GOT3 (cell line): Measurements from ENCODE around the gene LIPC.

Experiments used
- DNase-seq: peaks from one replicate; lab custom pipeline; 2025; ENCODE audit warnings: mixed read lengths; lab: John Stamatoyannopoulos, UW

Gene LIPC

DNA sequence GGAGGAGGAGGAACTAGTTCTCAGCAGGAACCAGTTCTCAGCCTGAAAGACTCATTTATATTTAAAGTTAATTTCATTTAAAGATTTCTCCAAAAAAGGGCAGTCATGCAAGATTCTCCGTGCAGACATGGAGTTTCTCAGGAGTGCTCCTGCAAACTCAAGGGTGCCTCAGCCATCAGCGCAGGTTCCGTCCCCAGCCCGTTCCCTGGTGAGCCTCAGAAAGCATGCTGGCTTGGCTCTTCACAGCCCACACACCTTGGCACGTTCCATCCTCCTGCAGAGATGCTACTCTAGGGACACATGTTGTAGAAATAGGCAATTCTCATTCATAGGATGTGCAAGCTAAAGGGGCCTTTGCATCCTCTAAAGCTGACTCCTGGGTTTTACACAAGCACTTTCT lies 123.0 kb downstream of the LIPC start:
- DNase-seq = no peak

DNA sequence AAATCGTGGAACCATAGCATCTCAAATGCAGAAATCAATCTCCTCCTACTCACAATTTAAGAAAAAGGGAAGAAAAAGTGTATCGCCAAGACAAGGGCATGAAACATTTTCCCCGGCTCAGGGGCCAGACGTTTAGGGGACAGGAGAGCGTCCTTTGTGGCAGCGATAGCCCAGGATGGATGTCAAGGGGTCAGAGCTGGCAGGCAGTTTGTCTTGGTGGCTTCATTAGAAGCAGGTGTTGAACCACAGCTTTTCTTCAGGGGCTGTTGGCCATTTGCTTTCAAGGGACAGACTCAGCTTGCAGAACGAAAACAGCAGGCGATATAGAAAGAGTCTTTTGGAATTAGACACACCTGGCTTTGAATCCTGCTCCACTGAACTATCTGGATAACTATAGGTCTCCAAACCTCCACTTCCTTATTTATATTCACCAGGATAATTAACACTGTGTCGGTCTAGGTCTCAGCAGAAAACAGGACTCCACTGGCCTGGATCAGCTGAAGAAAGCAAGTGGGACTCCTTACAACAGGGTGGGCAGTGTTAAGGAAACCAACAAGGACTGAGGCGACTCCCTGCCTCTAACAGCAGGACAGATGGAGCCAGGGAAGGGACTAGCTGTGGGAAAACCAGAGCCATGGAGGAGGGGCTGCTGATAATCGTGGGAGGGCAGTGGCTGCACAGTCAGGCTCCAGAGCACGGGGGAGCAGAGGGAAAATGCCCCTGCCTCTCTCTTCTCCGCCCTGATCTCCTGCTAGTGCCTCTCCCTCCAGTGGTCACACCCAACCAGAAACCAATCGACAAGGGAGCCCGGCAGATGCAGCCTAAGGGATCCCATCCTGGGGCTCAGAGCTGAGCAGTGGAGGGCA lies 123.6 kb downstream of the LIPC start:
- no peak for DNase-seq

DNA sequence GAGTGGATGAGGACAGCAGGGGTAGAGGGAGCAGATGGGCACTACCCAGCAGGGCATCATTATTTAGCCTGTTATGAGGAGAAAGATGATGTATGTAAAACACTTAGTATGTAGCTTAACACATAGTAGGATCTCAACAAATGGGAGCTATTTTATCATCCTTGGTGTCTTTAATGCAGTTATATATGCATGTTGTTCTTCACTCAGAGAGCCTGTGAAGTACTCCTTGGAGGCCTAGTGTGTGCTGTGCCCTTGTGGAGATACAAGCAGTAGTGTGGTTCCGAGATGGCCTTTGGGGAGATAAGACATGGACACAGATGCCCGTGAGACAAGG lies 124.2 kb downstream of the LIPC start:
- no peak for DNase-seq

DNA sequence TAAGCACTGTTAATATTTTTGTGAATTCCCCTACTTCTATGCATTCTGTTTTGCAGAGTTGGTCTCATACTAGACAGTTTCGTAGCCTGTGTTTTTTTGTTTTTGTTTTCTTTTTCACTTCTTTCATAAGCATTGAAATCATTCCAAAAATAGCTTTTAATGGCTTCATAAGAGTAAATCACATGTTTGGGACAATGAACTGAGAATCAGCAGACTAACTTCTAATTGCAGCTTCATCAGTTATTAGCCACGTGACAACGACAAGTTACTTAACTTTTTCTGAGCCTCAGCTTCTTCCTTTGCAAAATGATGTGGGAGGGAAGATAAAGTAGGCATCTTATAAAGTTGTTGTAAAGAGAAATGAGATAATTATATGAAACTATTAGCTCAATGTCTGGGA lies 124.8 kb downstream of the LIPC start:
- DNase-seq = no peak

DNA sequence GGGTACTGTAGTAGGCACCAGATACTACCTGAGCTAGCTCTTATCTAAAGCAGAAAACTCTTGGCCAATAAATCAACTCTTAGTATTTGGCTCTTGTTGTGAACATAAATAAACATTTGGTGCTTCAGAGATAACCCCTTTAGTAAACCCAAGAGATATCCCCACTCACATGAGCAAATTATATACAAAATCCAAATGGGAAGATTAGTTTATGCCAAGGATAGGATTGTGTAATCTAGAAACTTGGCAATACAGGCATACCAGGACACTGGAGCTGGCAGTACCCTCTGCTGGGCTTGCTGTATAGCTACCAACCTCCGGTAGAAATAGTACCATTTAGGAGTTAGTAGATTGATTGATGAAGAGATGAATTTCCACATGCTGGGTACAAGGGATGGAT lies 127.0 kb downstream of the LIPC start:
- no peak for DNase-seq

DNA sequence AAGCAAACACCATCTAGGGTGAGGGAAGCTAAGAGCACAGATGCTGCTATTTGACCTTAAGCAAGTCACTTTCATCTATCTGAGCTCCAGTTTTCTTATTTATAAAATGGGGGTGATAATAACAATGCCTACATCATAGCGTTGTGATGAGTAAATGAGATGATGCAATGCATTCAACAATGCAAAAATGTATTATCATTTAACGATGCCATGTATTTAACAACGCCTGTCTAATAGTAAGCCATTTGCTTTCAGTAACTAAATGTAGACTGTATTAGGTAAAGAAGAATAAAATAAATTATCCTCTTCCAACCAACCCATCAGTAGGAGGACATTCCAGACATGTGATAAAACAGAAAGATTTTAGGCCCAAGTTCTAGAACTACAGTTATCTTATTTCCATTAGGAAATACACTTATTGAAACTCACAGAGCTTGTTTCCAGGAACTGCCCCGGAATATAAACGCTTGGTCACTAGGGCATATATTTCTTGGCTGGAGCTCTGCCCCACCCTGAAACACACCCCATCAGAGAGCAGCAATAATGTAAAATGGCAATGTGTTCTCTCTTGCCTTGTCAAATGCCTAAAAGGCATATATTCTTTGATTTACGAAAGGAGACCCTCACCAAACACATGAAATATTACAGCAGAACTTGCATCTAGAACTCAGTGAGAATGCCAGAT lies 128.3 kb downstream of the LIPC start:
- no peak for DNase-seq

DNA sequence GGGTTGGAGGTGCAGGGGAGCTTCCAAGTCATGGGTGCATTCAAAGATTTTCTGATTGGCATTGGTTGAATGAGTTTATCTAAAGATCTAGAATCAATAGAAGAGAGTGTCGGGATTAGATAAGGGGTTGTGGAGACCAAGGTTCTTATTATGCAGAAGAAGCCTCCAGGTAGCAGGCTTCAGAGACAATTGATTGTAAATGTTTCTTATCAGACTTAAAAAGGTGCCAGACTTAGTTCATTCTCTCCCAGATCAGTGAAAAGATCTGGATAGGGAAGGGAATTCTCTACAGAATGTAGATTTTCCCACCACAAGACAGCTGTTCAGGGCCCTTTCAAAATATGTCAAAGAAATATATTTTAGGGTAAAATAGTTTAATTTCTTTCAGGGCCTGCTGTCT lies 129.5 kb downstream of the LIPC start:
- DNase-seq = no peak

DNA sequence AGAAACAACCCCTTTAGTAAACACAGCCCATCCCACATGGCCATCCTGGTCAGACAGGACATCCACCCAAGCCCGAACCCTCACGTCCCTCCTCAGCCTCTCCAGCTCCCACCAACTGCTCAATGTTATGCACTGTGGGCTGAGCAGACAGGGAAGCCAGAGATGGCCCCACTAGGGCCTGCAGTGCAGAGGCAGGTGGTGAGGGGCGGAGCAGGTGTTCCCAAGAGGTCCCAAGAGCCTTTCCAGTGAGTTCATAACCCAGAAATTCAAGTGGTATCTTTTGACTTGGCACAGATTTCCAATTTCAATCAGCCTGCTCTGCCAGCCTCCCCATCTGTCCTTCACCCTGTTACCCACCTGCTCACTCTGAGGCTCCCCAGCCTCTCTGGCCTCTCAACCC lies 130.3 kb downstream of the LIPC start:
- DNase-seq = no peak

DNA sequence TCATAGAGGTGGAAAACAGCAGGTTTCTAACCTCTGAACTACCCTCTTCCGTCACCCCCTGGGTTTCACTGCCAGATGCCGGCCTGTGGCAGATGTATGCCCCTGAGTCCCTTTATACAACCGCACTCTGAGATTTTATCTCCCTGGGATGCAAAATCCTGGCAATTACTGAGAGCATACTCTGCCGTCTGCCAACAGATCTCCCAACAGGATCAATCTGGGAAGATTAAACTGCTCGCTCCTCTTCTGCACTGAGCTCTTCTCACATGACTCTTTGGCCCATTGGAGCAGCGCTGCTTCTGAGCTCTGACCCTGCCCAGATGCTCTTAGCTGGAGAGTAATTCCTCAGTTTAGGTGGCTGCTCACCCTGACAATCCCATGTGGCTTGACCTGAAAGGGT lies 133.2 kb downstream of the LIPC start:
- DNase-seq = no peak

DNA sequence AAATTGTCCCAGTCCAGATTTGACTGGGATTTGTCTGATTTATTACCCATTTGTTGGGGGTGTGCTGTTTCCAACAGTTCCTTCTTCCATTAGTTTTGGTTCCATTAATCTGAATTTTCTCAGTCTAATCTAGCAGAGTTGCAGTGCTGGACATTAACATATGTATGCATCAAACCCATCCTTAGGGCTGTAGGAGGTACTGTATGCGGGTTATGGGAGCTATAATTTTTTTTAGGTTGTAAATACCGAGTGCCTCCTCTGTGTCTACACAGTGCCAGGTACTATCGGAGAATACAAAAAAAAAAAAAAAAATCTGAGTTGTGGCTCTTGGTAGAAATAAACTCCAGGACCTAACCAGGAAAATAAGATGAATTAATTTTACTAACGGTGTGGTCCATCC lies 133.8 kb downstream of the LIPC start:
- no peak for DNase-seq

DNA sequence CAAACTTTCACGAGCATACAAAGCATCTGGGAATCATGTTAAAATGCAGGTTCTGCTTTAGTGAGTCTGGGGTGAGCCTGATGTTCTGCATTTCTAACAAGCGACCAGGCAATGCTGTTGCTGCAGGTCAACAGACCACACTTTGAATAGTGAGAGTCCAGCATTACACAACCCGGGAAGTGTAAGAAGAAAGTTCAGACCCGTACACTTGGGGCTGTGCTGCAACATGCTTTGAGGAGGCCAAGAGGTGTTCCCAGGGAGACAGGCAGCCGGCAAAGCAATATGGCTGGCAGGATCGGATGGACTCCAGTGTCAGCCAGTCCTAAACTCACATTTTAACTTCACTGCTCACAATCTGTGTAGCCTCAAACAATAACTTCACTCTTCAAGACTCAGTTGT lies 134.2 kb downstream of the LIPC start:
- no peak for DNase-seq

DNA sequence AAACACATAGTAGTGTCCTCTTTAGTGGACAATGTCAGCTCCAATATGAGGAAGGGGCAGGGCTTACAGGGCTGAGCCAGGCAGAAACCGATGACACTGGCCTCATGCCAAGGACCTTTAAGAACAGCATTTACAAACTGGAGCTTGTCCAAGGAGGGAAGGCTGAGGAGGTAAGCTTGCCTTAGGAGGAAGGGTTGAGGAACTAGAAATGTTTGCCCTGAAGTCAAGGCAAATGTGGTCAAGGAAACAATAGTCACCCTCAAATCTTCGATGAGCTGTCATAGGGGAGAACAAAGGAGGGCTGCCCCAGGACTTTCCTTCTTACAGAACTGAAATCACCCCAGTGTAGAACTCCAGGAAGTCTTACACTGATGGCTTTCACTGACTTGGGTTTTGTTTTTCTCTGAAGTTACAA lies 136.4 kb downstream of the LIPC start:
- DNase-seq = no peak

DNA sequence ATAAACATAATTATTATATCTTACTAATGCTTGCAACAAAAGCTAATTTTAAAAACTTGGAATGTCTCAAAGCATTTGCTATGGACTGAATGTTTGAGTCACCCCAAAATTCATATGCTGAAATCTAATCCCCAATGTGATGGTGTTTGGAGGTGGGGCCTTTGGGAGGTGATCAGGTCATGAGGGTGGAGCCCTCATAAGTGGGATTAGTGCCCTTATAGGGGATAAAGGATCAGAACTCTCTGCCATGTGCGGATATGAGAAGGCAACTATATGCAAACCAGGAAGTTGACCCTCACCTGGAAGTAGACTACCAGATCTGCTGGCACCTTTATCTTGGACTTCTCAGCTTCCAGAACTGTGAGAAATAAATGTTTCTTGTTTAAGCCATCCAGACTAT lies 137.7 kb downstream of the LIPC start:
- no peak for DNase-seq

DNA sequence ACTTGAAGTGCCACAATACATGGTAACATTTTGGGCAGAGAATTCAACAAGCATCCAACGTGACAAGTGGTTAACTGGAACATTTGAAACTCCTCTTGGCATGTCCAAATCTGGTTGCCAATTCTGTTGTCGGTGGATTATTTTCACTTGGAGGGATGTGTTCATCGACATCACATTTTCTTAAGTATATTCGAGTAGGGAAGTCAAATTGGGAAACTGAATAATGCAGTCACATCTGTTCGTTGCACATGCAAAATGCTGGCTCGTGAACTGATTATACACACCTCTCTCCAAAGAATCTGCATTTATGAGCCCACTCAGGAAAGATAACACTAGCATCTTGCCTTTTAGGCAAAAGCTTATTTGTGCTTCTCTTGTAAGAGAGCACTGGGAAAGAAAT lies 139.7 kb downstream of the LIPC start:
- no peak for DNase-seq

DNA sequence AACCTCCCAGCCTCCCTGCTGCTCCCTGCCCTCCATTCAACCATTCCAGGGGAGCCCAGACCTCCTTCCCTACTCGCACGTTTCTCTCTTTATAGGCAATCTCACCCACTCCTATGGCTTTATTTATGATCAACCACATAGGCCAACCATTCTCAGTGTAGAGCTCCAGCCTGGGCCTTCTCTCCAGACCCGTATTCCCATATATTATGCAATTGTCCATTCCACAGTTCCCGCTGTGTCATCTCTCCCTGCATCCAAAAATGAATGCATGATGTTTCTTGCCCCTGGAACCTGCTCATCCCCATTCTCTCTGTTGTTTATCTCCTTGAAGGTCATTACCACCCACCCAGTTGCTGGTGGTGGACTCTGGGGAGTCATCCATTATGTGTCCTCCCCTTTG lies 140.7 kb downstream of the LIPC start:
- DNase-seq = no peak

DNA sequence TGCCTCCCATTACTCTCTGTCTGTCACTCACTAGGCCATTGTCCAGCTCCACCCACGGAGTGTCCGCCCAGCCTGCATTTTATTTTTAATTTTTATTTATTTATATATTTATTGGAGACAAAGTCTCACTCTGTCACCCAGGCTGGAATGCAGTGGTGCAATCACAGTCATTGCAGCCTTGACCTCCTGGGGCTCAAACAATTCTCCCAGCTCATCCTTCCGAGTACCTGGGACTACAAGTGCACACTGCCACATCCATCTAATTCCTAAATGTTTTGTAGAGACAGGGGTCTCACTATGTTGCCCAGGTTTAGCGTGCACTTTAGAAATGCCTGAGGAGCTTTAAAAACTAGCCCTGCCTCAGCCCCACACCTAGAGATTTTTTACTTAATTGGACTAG lies 141.5 kb downstream of the LIPC start:
- DNase-seq = no peak

DNA sequence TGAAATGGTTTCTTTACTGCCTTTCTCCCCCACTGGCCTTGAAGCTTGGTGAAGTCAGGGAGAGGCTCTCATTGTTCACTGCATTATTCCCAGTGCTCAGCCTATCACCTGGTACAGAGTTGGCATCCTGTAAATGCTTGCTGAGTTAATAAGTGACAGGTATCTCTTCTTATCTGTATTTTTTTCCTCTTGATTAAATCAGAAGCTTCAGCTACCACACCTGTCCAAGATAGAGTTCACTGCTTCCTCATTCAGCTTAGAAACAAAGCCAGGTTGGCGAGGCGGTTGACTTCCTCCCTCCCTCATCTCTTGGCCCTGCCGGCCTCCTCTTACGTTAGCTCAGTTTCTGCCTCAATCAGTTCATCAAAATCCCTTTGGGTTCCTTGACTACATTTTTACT lies 142.8 kb downstream of the LIPC start:
- no peak for DNase-seq

DNA sequence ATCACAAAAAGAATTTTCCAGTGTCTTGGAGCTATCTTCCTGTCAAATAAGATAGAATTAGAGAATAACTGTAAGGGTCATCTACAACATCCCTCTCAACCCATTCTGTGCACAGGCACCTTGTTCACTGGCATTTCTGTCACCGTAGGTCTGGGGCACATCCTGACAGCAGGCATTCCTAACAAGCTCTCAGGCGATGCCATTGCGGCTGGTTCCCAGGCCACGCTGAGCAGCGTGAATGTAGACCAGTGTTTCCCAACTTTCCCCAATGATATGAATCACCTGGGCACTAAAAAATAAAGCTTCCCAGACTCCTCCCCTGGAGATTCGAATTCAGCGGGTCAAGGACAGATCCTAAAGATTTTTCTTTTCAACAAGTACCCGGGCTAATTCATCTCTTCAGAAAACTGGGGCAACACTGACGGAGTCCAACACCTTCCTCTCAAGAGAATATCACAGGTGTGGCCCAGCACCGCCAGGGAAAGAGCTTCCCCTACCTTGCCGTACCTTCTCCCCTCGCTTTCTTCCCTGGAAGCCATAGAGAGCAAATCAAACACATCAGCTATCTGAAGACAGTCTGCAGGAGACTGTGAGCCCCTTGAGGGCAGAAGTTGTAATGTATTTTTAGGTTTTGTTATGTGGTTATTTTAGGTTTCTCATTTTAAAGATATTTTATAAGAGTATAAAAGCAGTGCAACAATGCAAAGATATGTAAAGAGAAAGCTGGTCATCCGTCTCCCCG lies 143.4 kb downstream of the LIPC start:
- no peak for DNase-seq

DNA sequence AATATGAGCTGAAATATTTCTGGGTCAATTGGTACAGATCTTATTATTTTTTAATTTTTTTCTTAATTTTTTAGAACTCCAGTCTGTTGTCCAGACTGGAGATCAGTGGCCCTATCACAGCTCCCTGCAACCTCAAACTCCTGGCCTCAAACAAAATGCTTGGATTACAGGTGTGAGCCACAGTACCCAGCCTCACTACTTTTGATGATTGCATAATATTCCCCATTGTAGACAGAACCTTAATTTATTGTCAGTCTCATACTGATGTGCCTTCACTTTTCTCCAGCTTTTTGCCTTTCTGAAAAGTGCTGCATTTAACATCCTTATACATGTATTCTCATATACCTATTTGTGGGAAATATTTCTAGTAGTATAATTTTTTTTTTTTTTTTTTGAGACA lies 144.9 kb downstream of the LIPC start:
- DNase-seq = no peak

DNA sequence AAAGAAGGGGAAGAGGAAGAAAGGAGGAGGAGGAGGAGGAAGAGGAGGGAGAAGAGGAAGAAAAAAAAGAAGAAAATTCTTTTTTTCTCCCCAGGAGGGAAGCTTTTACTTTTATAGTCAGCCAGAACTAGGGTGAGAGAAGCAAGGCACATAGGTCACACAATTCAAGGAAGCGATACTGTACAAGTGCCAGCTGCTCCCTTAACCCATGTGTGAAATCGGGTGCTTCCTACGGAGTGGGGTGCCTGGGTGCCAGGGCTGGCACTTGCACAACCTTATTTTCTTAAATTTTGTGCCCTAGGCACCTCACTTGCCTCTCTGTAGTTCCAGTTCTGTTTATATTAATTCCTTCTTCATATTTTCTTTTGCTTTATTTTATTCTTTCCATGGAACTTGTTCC lies 150.4 kb downstream of the LIPC start:
- no peak for DNase-seq

DNA sequence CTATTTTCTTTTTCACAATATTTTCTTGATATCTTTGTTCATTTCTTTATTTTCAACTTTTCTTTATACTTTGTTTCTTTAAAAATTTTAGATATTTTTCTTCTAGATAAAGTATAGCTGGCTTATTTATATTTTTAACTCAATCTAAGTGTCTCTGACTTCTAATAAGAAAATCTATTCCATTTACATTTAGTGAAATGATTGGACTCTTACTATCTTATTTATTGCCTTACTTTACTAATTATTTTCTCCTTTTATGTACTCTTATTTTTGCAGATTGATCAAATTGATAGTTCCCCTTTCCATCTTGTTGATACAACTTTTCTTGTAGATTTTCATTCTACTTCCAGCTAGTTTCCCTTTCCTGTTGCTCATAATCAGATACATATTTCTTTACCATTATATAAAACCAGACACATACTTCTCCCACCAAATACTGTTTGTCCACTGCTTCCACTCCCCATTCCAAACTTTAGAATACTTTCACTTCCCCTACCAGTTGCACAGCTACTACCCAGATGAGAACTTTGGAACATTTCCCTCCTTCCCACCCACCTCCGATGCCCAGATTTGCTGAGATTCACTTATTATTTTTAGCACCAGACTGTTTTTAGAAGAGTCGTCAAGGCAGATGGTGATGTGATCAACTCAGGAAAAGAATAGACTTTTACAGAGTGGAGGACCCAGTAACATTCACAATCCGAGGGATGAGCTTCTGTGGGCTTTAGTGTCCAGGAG lies 151.5 kb downstream of the LIPC start:
- no peak for DNase-seq

DNA sequence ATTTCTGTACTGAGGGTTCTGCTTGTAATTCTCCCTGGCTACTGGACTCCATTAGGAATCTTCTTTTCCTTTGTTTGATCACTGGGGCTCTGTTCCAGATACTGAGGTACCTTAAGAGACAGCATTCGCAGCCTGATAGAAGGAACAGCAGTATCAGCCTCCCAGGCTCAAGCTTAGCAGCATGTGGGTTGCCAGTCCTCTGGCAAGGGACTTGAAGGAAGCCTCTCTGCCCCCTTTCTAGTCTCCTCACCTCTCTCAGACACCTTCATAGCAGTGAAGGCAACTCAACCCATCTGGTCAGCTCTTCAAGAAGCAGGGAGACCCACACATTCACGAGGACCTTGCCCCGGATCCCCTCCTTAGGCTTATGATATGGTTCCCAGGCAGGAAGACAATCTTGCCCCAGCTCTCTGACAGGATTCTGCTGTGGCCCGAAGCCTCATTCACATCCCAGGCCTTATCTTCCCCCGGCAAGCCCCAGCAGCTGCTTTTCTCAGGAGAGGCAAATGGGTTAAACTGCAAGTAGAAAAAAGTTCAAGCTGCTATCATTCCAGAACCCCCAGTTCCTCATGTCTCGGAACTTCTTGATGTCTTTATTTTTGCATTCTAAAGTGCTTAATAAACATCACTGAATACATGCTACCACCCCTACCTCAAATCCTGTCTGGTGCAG lies 153.1 kb downstream of the LIPC start:
- no peak for DNase-seq
